ENCODE data around the gene CNTLN.
"Not testable (repeated sequence)": the region's sequence is repeated elsewhere in the genome, so short reads cannot be mapped to it uniquely, and the experiment has no call there.

The CNTLN gene

DNA sequence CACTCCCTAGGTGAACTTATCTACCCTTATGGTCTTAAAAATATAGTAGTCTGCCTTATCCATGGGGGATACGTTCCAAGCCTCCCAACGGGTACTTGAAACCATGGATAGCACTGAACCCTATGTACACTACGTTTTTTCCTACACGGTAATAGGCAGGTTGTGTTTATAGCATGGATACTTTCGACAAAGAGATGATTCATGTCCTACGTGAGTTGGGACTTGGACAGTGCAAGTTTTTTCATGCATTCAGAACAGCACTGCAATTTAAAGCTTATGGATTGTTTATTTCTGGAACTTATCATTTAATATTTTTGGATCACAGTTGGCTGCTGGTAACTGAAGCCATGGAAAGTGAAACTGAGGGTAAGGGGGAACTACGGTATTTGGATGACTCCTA, 88.1 kb downstream of the CNTLN start:
- no peak overlapping the region for H3K4me3 ChIP-seq (replicated peaks; ENCODE audit: low read depth, low read length)
- no peak for DNase-seq (ENCODE audit: low read depth)
- TF ChIP-seq, protein P1, sequence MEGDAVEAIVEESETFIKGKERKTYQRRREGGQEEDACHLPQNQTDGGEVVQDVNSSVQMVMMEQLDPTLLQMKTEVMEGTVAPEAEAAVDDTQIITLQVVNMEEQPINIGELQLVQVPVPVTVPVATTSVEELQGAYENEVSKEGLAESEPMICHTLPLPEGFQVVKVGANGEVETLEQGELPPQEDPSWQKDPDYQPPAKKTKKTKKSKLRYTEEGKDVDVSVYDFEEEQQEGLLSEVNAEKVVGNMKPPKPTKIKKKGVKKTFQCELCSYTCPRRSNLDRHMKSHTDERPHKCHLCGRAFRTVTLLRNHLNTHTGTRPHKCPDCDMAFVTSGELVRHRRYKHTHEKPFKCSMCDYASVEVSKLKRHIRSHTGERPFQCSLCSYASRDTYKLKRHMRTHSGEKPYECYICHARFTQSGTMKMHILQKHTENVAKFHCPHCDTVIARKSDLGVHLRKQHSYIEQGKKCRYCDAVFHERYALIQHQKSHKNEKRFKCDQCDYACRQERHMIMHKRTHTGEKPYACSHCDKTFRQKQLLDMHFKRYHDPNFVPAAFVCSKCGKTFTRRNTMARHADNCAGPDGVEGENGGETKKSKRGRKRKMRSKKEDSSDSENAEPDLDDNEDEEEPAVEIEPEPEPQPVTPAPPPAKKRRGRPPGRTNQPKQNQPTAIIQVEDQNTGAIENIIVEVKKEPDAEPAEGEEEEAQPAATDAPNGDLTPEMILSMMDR (IDR thresholded peaks at IDR 0.05; ENCODE audit: low read length, missing control alignments): no peak

DNA sequence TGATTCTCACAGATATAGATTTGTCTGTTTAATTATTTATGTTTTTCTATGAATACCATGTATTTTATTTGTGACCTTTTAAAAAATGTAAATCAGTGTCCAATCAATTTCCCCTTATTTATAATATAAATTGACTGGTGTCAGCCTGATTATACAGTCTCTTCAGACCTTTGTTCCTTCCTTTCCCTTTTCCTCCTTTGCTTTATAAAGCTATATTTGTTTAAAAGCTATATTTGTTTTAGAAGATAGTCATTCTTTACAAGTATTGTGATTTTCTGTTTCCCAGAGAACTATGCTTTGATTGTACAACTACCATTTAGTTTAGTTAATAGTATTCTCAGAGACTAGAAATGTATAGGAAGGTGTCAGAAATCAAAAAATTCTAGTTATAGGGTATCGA, 90.6 kb downstream of the CNTLN start:
- DNase-seq (ENCODE audit: low read depth): no peak
- TF ChIP-seq, protein P1 (IDR thresholded peaks at IDR 0.05; ENCODE audit: low read length, missing control alignments): no peak

GRCh38 chr9:17229945-17230560, 95.2 kb downstream of the CNTLN start:
- DNase-seq (ENCODE audit: low read depth): no peak
- no peak overlapping the region for H3K4me3 ChIP-seq (replicated peaks; ENCODE audit: low read depth, low read length)
- TF ChIP-seq, protein P1 (IDR thresholded peaks at IDR 0.05; ENCODE audit: low read length, missing control alignments): no peak

More for the DNA sequence above, 90.6 kb downstream of the CNTLN start:
- no peak overlapping the region for H3K4me3 ChIP-seq (replicated peaks; ENCODE audit: low read depth, low read length)

DNA sequence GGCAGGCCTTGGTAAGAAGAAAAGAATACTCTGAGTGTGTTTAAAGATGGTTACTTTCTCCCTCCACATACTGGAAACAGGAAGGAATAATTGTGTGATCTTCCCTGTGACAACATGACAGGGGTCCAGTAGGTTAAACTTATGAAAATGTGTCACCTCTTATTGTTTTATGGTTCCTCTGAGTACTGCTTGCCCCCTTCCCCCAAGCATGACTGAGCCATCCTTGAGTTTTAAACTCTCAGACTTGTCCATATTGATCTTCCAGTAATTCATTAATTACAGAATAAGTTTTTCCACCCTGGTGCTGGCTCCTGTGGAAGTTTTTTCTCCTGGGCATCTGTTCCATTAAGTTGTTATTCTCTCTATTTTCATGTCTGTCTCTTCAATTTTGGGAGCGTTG, 95.8 kb downstream of the CNTLN start:
- TF ChIP-seq, protein P1 (IDR thresholded peaks at IDR 0.05; ENCODE audit: low read length, missing control alignments): no peak
- no peak for DNase-seq (ENCODE audit: low read depth)
- no peak overlapping the region for H3K4me3 ChIP-seq (replicated peaks; ENCODE audit: low read depth, low read length)

DNA sequence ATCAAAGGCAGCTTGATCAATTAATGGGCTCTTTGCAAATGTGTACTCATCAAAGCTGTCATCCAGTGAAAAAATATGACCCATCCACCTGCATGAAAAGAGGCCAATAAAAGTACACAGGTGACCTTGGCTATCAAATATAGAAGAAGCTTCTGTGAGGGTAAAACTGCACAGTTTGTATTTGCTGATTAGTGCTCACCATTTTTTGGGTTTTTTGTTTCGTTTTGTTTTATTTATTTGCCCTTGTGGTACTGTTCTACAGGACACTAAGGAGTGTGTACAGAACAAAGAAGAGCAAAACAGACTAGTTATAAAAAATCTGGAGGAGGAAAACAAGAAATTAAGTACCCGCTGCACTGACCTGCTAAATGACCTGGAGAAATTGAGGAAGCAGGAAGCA, 101.3 kb downstream of the CNTLN start:
- TF ChIP-seq, protein P1 (IDR thresholded peaks at IDR 0.05; ENCODE audit: low read length, missing control alignments): no peak
- H3K4me3 ChIP-seq (replicated peaks; ENCODE audit: low read depth, low read length): no peak overlapping the region
- DNase-seq (ENCODE audit: low read depth): no peak

DNA sequence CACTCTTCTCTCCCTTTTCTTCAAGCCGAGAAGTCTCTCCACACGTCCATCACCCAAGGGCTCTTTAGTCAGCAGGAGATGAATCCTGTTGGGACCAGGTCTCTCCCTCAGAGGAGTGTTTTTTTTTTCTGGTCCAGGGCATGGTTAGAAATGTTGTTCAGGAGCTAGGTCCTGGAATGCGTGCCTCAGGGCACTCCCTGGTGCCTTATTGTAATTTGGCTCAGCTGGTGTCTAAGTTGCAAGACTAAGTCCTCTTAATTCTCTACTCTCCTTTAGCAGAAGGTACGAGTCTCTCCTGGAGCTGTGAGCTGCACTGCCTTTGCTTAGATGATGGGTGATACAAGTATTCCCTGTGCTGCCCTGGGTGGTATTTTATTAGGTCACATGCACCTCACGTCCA, 111.9 kb downstream of the CNTLN start:
- DNase-seq (ENCODE audit: low read depth): no peak
- no peak overlapping the region for H3K4me3 ChIP-seq (replicated peaks; ENCODE audit: low read depth, low read length)
- TF ChIP-seq, protein P1 (IDR thresholded peaks at IDR 0.05; ENCODE audit: low read length, missing control alignments): no peak

GRCh38 chr9:17251100-17251499, 116.3 kb downstream of the CNTLN start:
- TF ChIP-seq, protein P1 (IDR thresholded peaks at IDR 0.05; ENCODE audit: low read length, missing control alignments): no peak

GRCh38 chr9:17268531-17269188, 133.8 kb downstream of the CNTLN start:
- not testable (repeated sequence) for H3K4me3 ChIP-seq (replicated peaks; ENCODE audit: low read depth, low read length)

More at GRCh38 chr9:17251100-17251499, 116.3 kb downstream of the CNTLN start:
- no peak overlapping the region for H3K4me3 ChIP-seq (replicated peaks; ENCODE audit: low read depth, low read length)
- peak; percentile 1 for DNase-seq (ENCODE audit: low read depth)

More at GRCh38 chr9:17268531-17269188, 133.8 kb downstream of the CNTLN start:
- DNase-seq (ENCODE audit: low read depth): not testable (repeated sequence)

Data from fibroblast of pulmonary artery (primary cell).